GM18519 (cell line): ENCODE data around the gene SLC23A2.

ENCODE experiments used
- ATAC-seq: cut with Tn5 transposase; IDR thresholded peaks from one replicate; pipeline ENCODE4 v1.9.1; 2021; ENCODE audit warnings: mild to moderate bottlenecking, moderate library complexity; ENCODE audit not compliant: unreplicated experiment, low FRiP score

Gene SLC23A2

GRCh38 chr20:4912380-4913142 is 88.7 kb downstream of the SLC23A2 start:
- ATAC-seq: no peak

GRCh38 chr20:4910951-4911350 is 90.4 kb downstream of the SLC23A2 start:
- no peak for ATAC-seq

- ATAC-seq: no peak
These were observed 95.7 kb downstream of the SLC23A2 start for GRCh38 chr20:4905613-4906012.

GRCh38 chr20:4905195-4905594 is 96.1 kb downstream of the SLC23A2 start:
- ATAC-seq: no peak

GRCh38 chr20:4904127-4904860 is 97.0 kb downstream of the SLC23A2 start:
- no peak for ATAC-seq

GRCh38 chr20:4902788-4903187 is 98.5 kb downstream of the SLC23A2 start:
- no peak for ATAC-seq

- no peak for ATAC-seq
These were observed 100.1 kb downstream of the SLC23A2 start for GRCh38 chr20:4901031-4901818.

- no peak for ATAC-seq
These were observed 102.7 kb downstream of the SLC23A2 start for GRCh38 chr20:4898282-4899244.

- no peak for ATAC-seq
These were observed 103.7 kb downstream of the SLC23A2 start for GRCh38 chr20:4897600-4897999.

- ATAC-seq: no peak
These were observed 104.3 kb downstream of the SLC23A2 start for GRCh38 chr20:4896971-4897497.

- ATAC-seq: no peak
These were observed 105.1 kb downstream of the SLC23A2 start for GRCh38 chr20:4896119-4896702.

GRCh38 chr20:4894981-4895381 is 106.3 kb downstream of the SLC23A2 start:
- ATAC-seq: no peak

- no peak for ATAC-seq
These were observed 106.9 kb downstream of the SLC23A2 start for GRCh38 chr20:4894409-4894808.

GRCh38 chr20:4893709-4894108 is 107.6 kb downstream of the SLC23A2 start:
- ATAC-seq: no peak

- no peak for ATAC-seq
These were observed 109.3 kb downstream of the SLC23A2 start for GRCh38 chr20:4891997-4892396.

GRCh38 chr20:4891190-4891763 is 110.0 kb downstream of the SLC23A2 start:
- ATAC-seq: no peak

- ATAC-seq: no peak
These were observed 111.9 kb downstream of the SLC23A2 start for GRCh38 chr20:4889446-4889845.

GRCh38 chr20:4887586-4887985 is 113.7 kb downstream of the SLC23A2 start:
- no peak for ATAC-seq
